SH-SY5Y (cell line): ENCODE data around the gene TRAF3.

ENCODE experiments used
- GATA2 ChIP-seq: IDR thresholded peaks from 2 replicates; pipeline ENCODE4 v1.6.1; 2011; ENCODE audit warnings: mild to moderate bottlenecking, low read depth, low read length
- GATA3 ChIP-seq: IDR thresholded peaks from 2 replicates; pipeline ENCODE4 v1.6.1; 2011; ENCODE audit warnings: low read depth, mild to moderate bottlenecking, low read length, moderate library complexity

GRCh38 chr14:102931580-102932285 is 154.5 kb downstream of the TRAF3 start:
- TF ChIP-seq GATA2: no peak
- no peak for TF ChIP-seq GATA3
